ENCODE measurements around the gene ADK.

DNA sequence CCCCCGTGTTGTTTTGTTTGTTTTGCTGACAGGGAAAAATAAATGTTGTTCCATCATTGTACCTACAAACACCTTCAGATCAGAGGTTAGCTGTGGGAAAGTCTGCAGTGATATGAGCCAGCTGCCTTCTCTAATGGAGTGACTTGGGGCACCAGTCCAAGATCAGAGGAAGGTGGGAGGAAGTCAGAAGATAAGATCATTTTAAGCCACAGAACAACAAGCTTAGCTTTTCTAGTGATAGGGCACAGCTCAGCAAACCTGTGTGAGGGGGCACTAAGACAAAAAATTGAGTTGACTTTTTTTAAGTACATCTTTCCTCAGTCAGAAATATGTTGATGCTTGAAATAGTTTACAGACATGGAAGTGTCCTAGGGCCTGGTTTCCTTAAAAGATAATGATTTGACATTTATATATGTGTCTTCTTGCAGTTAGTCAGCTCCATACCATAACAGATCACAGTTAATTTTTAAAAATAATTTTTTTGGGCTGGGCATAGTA is 435.1 kb downstream of the ADK start:
- TF ChIP-seq CTCF (conservative IDR thresholded peaks at IDR 0.05; ENCODE audit: low read depth, low read length) (no peak), POLR2A (IDR thresholded peaks at IDR 0.05; ENCODE audit: low read depth, low read length) (no peak), BHLHE40 (IDR thresholded peaks at IDR 0.05; ENCODE audit: low read depth, low read length) (no peak), ELK1 (IDR thresholded peaks at IDR 0.05; ENCODE audit: borderline replicate concordance, low read depth, low read length) (no peak), RAD21 (IDR thresholded peaks at IDR 0.05; ENCODE audit: low read length) (no peak), CEBPB (IDR thresholded peaks at IDR 0.05; ENCODE audit: low read depth, low read length) (no peak), RCOR1 (IDR thresholded peaks at IDR 0.05; ENCODE audit: insufficient replicate concordance, low read length) (no peak), RFX5 (IDR thresholded peaks at IDR 0.05; ENCODE audit: low read depth, low read length) (no peak), CHD1 (IDR thresholded peaks at IDR 0.05; ENCODE audit: low read depth, low read length) (no peak), SMC3 (IDR thresholded peaks at IDR 0.05; ENCODE audit: low read depth, low read length) (no peak), MAZ (IDR thresholded peaks at IDR 0.05; ENCODE audit: borderline replicate concordance, low read depth, low read length) (no peak), MAFK (IDR thresholded peaks at IDR 0.05; ENCODE audit: low read depth, low read length) (peak; percentile 67), MXI1 (IDR thresholded peaks at IDR 0.05; ENCODE audit: borderline replicate concordance, low read depth, low read length) (no peak)

All from IMR-90 (cell line).